Naive thymus-derived CD8-positive, alpha-beta T cell (primary cell): ENCODE data around the gene AGO3. TPM values are rescaled to one million over a fixed set of nuclear protein-coding genes. Genes with fewer than 3 reads are reported as not detected.

Experiments used
- ATAC-seq, 2 donors: fragments of 150-1000 bp; cut with Tn5 transposase in 1 of 2; sonication (Bioruptor Pico), chemical (Tn5 transposase) in 1 of 2; 1 replicate in 1 of 2; 2 replicates in 1 of 2; pipeline ENCODE4 v1.10.0; 2021; ENCODE audit warnings: mild to moderate bottlenecking in 2 of 2, moderate library complexity in 2 of 2
- POLR2A ChIA-PET: fragments of 350-600 bp; sonication (Branson Sonifier 250); formaldehyde crosslinking; loops from one replicate; lab custom pipeline; 2021; ENCODE audit warnings: antibody characterized with exemption; lab: Charles Lee
- DNase-seq, 10 donors: peaks; one replicate each; pipeline versions ENCODE4 v3.0.0 to v3.0.0-alpha.2; 2020 to 2022
- H3K27ac Mint-ChIP-seq, 10 donors: one replicate each; pipeline ENCODE4 v1.8.0; 2020 to 2022; ENCODE audit warnings: mild to moderate bottlenecking in 10 of 10, mixed read lengths in 10 of 10, moderate library complexity in 4 of 10, inconsistent platforms in 1 of 10
- H3K27me3 Mint-ChIP-seq, 5 donors: one replicate each; pipeline ENCODE4 v1.8.0; 2021 to 2022; ENCODE audit warnings: mixed read lengths in 5 of 5
- H3K36me3 Mint-ChIP-seq, 3 donors: one replicate each; pipeline ENCODE4 v1.8.0; 2020 to 2022; ENCODE audit warnings: mixed read lengths in 3 of 3, mild to moderate bottlenecking in 2 of 3, inconsistent platforms in 1 of 3
- H3K4me1 Mint-ChIP-seq, 4 donors: one replicate each; pipeline ENCODE4 v1.8.0; 2021 to 2022; ENCODE audit warnings: mixed read lengths in 4 of 4
- H3K4me3 Mint-ChIP-seq, 10 donors: one replicate each; pipeline ENCODE4 v1.8.0; 2020 to 2022; ENCODE audit warnings: mild to moderate bottlenecking in 10 of 10, mixed read lengths in 10 of 10, moderate library complexity in 6 of 10, inconsistent platforms in 1 of 10
- H3K9me3 Mint-ChIP-seq, 9 donors: one replicate each; pipeline ENCODE4 v1.8.0; 2020 to 2022; ENCODE audit warnings: mixed read lengths in 9 of 9, mild to moderate bottlenecking in 3 of 9, inconsistent platforms in 1 of 9, moderate library complexity in 1 of 9
- polyA plus RNA-seq, 3 donors: library from polyadenylated mRNA; unstranded; fragments of 300-500 nt; fragmentation: Illumina TruSeq; gene quantifications; one replicate each; pipeline ENCODE4 v1.2.3, GENCODE V29; 2021
- total RNA-seq, 8 experiments: library from RNA in 2 of 8; stranded (reverse) in 2 of 8; gene quantifications; one replicate each; pipeline ENCODE4 v1.2.3 and lab custom pipeline; 2021 to 2026

The AGO3 gene
- total and polyA plus RNA-seq, 5 experiments from 2014 or later = 5.7 to 40.8 (median 16.8) TPM

GRCh38 chr1:36076979-36077573 is 146.2 kb downstream of the AGO3 start:
- H3K36me3 Mint-ChIP-seq = no peaks in the 10 kb centered on the region
- no peak for ATAC-seq
- peaks cover 0 to 2% (median 0%) of the 10 kb centered on the region in 4 donors for H3K4me1 Mint-ChIP-seq
- no peak overlapping the region for H3K4me3 Mint-ChIP-seq
- no peak for DNase-seq
- no peaks in the 10 kb centered on the region for H3K9me3 Mint-ChIP-seq
- POLR2A ChIA-PET = no interaction called here
- H3K27ac Mint-ChIP-seq = no peak overlapping the region
- peaks cover 5 to 11% (median 7%) of the 10 kb centered on the region in 5 donors for H3K27me3 Mint-ChIP-seq

- Mint-ChIP-seq H3K4me1 (peaks cover 0 to 5% (median 2%) of the 10 kb centered on the region in 4 donors), H3K27me3 (peaks cover 11 to 36% (median 19%) of the 10 kb centered on the region in 5 donors), H3K9me3 (no peaks in the 10 kb centered on the region), H3K4me3 (no peak overlapping the region), H3K36me3 (no peaks in the 10 kb centered on the region), H3K27ac (no peak overlapping the region)
- POLR2A ChIA-PET = no interaction called here
- DNase-seq (no peak), ATAC-seq (no peak)
Observed at GRCh38 chr1:36080236-36080635, 149.3 kb downstream of the AGO3 start.

GRCh38 chr1:36080801-36081200 is 149.9 kb downstream of the AGO3 start:
- Mint-ChIP-seq H3K4me3 (no peak overlapping the region), H3K27ac (no peak overlapping the region), H3K4me1 (peaks cover 0 to 5% (median 2%) of the 10 kb centered on the region in 4 donors), H3K9me3 (no peaks in the 10 kb centered on the region), H3K27me3 (peaks cover 11 to 39% (median 19%) of the 10 kb centered on the region in 5 donors), H3K36me3 (no peaks in the 10 kb centered on the region)
- DNase-seq (no peak), ATAC-seq (no peak)
- POLR2A ChIA-PET = no interaction called here

DNA sequence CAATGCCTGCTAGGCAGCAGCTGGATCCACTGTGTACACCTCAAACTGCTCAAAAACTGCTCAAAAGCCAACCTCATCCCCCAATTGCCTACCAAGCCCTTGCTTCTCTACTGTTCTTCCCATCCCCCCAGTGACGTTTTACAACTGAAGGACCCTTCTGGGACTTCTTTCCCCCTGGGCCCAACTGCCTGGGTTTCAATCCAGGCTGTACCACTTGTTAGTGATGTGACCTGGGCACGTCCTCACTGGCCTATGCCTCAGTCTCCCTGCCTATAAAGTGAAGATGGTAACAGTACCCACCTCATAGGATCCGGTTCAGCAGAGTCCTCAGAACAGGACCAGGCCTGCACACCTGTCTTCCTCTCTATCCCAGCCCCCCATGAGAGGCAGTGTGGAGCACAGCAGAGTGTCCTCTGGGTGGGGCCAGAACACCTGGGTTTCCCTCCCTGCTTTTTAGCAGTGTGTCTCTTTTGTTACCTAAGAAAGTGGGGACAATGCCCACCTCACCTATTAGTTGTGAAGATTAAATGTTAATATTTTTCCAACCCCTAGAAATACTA is 151.1 kb downstream of the AGO3 start:
- Mint-ChIP-seq H3K27ac (peak overlapping the region in 1 of 10 donors; percentile 4), H3K4me3 (no peak overlapping the region), H3K27me3 (peaks cover 11 to 50% (median 19%) of the 10 kb centered on the region in 5 donors), H3K9me3 (no peaks in the 10 kb centered on the region), H3K36me3 (no peaks in the 10 kb centered on the region), H3K4me1 (peaks cover 0 to 6% (median 4%) of the 10 kb centered on the region in 4 donors)
- no peak for DNase-seq
- no peak for ATAC-seq
- POLR2A ChIA-PET = no interaction called here

DNA sequence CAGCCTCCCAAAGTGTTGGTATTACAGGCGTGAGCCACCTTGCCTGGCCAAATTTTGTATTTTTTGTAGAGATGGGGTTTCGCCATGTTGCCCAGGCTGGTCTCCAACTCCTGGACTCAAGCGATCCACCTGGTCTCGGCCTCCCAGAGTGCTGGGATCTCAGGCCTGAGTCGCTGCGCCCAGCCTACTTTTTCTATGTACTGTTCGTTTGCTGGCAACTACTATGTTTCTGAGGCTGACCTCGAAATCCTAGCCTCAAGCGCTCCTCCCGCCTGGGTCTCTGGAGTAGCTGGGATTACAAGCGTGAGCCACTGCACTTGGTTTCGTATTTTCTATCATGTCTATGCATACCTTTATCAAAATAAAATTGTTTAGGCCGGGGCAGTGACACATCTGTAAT is 152.3 kb downstream of the AGO3 start:
- POLR2A ChIA-PET = no interaction called here
- peak overlapping the region in 1 of 10 donors; percentile 27 for H3K4me3 Mint-ChIP-seq
- DNase-seq = no peak
- no peaks in the 10 kb centered on the region for H3K9me3 Mint-ChIP-seq
- peaks cover 11 to 51% (median 19%) of the 10 kb centered on the region in 5 donors for H3K27me3 Mint-ChIP-seq
- peaks cover 0 to 10% (median 6%) of the 10 kb centered on the region in 4 donors for H3K4me1 Mint-ChIP-seq
- no peak for ATAC-seq
- H3K36me3 Mint-ChIP-seq = no peaks in the 10 kb centered on the region
- H3K27ac Mint-ChIP-seq = no peak overlapping the region

DNA sequence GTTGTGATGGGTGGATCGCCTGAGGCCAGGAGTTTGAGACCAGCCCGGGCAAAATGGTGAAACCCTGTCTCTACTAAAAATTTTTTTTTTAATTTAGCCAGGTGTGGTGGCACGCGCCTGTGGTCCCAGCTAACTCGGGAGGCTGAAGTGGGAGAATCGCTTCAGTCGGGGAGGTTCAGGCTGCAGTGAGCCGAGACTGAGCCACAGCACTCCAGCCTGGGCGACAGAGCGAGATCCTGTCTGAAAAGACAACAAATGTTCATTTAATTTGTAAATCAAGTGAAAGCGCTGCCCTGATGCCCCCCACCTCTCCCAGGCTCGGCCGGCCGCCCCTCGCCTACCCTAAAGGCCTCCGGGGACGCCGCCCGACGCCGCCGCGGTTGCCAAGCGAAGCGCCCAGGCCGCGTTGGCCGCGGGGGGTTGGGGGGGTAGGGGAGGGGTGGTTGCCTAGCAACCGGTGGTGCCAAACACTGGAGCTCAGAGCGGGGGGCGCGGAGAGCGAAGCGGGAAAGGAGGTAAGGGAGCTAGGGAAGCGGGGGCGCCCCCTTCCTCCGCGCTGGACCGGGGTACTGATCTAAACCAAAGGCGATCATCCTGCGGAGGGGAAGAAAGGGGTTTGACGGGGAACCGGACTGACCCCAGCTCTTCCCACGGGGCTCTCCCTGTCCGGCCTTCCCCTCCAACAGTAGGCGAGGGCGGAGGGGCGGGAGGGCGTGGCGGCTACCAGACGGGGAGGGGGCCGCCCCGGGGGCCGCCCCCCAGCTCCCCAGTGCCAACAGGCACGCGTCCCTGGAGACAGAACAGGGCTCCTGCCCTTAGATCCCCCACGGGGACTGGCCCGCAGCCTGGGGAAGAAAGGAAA is 153.0 kb downstream of the AGO3 start, which contains the start of gene TEKT2:
Gene TEKT2 (plus strand): TSS at position 460 of the 862 bp plus-strand sequence. CDS start 828 bp downstream, outside the sequence.
- H3K4me1 Mint-ChIP-seq = peaks cover 0 to 12% (median 6%) of the 10 kb centered on the region in 4 donors
- DNase-seq (peak in 4 of 10 donors; percentile 22 to 33 (median 28)), ATAC-seq (no peak)
- no peaks in the 10 kb centered on the region for H3K36me3 Mint-ChIP-seq
- POLR2A ChIA-PET = no interaction called here
- H3K27ac Mint-ChIP-seq = no peak within 1 kb of the TSS
- peak within 1 kb of the TSS in 5 of 10 donors; percentile 30 to 44 (median 33) for H3K4me3 Mint-ChIP-seq
- H3K9me3 Mint-ChIP-seq = no peaks in the 10 kb centered on the region
- peaks cover 11 to 51% (median 19%) of the 10 kb centered on the region in 5 donors for H3K27me3 Mint-ChIP-seq

GRCh38 chr1:36084497-36085115 is 153.7 kb downstream of the AGO3 start:
- Mint-ChIP-seq H3K27ac (no peak overlapping the region), H3K4me3 (peak overlapping the region in 4 of 10 donors; percentile 33 to 44 (median 34)), H3K9me3 (no peaks in the 10 kb centered on the region), H3K36me3 (no peaks in the 10 kb centered on the region), H3K4me1 (peaks cover 4 to 17% (median 10%) of the 10 kb centered on the region in 4 donors), H3K27me3 (peaks cover 7 to 51% (median 19%) of the 10 kb centered on the region in 5 donors)
- DNase-seq (no peak), ATAC-seq (no peak)
- POLR2A ChIA-PET = no interaction called here

DNA sequence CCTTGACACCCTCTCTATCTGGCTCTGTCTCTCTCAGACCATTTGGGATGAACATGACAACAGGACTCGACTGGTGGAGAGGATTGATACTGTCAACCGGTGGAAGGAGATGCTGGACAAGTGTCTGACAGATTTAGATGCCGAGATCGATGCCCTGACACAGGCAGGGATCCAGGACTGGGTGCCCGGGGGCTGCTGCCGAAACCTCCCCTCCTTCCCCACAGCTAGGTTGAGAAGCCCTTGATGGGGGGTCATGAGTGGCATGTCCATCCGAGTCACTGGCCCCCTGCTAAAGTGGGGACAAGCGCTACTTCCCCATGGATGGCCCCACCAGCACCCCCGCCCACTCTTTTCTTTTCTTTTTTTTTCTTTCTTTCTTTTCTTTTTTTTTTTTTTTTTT is 154.2 kb downstream of the AGO3 start:
- peaks cover 6 to 23% (median 15%) of the 10 kb centered on the region in 4 donors for H3K4me1 Mint-ChIP-seq
- POLR2A ChIA-PET = no interaction called here
- ATAC-seq (no peak), DNase-seq (no peak)
- peaks cover 0 to 2% (median 0%) of the 10 kb centered on the region in 3 donors for H3K36me3 Mint-ChIP-seq
- H3K27me3 Mint-ChIP-seq = peaks cover 7 to 51% (median 19%) of the 10 kb centered on the region in 5 donors
- H3K4me3 Mint-ChIP-seq = peak overlapping the region in 2 of 10 donors; percentile 30 to 36
- H3K9me3 Mint-ChIP-seq = no peaks in the 10 kb centered on the region
- H3K27ac Mint-ChIP-seq = peak overlapping the region in 1 of 10 donors; percentile 48

DNA sequence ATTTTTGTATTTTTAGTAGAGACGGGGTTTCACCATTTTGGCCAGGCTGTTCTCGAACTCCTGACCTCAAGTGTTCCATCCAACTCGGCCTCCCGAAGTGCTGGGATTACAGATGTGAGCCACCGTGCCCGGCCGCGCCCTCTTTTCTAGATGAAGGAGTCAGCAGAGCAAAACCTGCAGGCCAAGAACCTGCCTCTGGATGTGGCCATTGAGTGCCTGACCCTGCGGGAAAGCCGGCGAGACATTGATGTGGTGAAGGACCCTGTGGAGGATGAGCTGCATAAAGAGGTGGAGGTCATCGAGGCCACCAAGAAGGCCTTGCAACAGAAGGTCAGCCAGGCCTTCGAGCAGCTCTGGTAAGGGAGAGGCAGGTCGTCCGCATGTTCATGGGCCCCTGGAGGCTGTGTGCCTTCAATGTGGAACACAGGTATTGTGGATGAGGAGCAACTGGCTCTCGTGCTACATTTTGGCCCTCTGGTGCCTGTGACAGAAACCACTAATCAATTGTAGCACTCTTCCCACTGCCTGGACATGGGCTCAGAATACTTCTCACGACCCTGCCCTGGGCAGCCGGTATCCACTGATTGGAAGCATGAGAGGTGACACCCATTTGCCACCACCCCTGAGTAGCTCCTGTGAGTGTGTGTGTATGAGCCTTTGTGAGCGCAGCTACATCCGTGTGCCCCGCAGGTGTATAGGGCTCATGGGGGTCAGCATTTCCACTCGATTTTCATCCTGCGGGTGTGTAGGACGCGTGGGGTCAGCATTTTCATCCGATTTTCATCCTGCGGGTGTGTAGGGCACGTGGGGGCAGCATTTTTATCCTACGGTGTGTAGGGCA is 155.0 kb downstream of the AGO3 start:
- POLR2A ChIA-PET = interaction anchor here (1.9 kb wide), 1 partner anchor 155 kb away, joined by 6 read pairs; the partner anchor contains the start of gene AGO3
- H3K27me3 Mint-ChIP-seq = peaks cover 7 to 48% (median 19%) of the 10 kb centered on the region in 5 donors
- no peaks in the 10 kb centered on the region for H3K9me3 Mint-ChIP-seq
- DNase-seq (no peak), ATAC-seq (no peak)
- H3K36me3 Mint-ChIP-seq = peaks cover 0 to 2% (median 0%) of the 10 kb centered on the region in 3 donors
- peaks cover 6 to 25% (median 17%) of the 10 kb centered on the region in 4 donors for H3K4me1 Mint-ChIP-seq
- H3K4me3 Mint-ChIP-seq = peak overlapping the region in 2 of 10 donors; percentile 24 to 73
- H3K27ac Mint-ChIP-seq = peak overlapping the region in 2 of 10 donors; percentile 27 to 70

- Mint-ChIP-seq H3K4me1 (peaks cover 8 to 33% (median 21%) of the 10 kb centered on the region in 4 donors), H3K9me3 (no peaks in the 10 kb centered on the region), H3K27ac (peak overlapping the region in 8 of 10 donors; percentile 15 to 83 (median 52)), H3K27me3 (peaks cover 6 to 44% (median 17%) of the 10 kb centered on the region in 5 donors), H3K36me3 (peaks cover 0 to 9% (median 0%) of the 10 kb centered on the region in 3 donors), H3K4me3 (peak overlapping the region; percentile 43 to 74 (median 64))
- no peak for ATAC-seq
- no peak for DNase-seq
- POLR2A ChIA-PET = interaction anchor here (1.9 kb wide), 1 partner anchor 156 kb away, joined by 6 read pairs; the partner anchor contains the start of gene AGO3
Observed at GRCh38 chr1:36086529-36087232, 155.8 kb downstream of the AGO3 start.
